A673 (cell line): Measurements from ENCODE around the gene KCNB1. TPM values are rescaled to one million over a fixed set of nuclear protein-coding genes. Genes with fewer than 3 reads are reported as not detected.

Experiments
- BruUV-seq: library from RNA; stranded (reverse); fragments of 400-500 nt; replicated peaks from 2 replicates; lab custom pipeline; 2021; lab: Mats Ljungman, UMichigan
- CTCF ChIA-PET: fragments of 300-600 bp; sonication (Branson Sonifier 250); formaldehyde crosslinking; loops from one replicate; lab custom pipeline; 2022; ENCODE audit warnings: antibody characterized with exemption; lab: Charles Lee
- POLR2A ChIA-PET: fragments of 300-600 bp; sonication (Branson Sonifier 250); formaldehyde crosslinking; loops from one replicate; lab custom pipeline; 2022; ENCODE audit warnings: antibody characterized with exemption; ENCODE audit not compliant: low non-redundant PET; lab: Charles Lee
- DNase-seq: peaks from one replicate; pipeline ENCODE4 v3.0.0-alpha.2; 2015; ENCODE audit warnings: low spot score
- H3K27ac ChIP-seq: fragments of 200-600 bp; sonication (generic); 2 replicates; pipeline ENCODE4 v1.5.1; 2016; ENCODE audit warnings: mixed run types, low read depth, mild to moderate bottlenecking, mixed read lengths, antibody characterized with exemption, low read length; ENCODE audit not compliant: poor library complexity, severe bottlenecking
- H3K27me3 ChIP-seq: fragments of 200-600 bp; sonication (generic); replicated peaks from 2 replicates; pipeline ENCODE4 v1.6.1; 2017; ENCODE audit warnings: mixed run types, low read depth, mild to moderate bottlenecking, mixed read lengths, antibody characterized with exemption, low read length; ENCODE audit not compliant: insufficient read depth, poor library complexity
- H3K36me3 ChIP-seq: fragments of 200-600 bp; sonication (generic); 2 replicates; pipeline ENCODE4 v1.6.1; 2016; ENCODE audit warnings: mixed run types, mild to moderate bottlenecking, mixed read lengths, antibody characterized with exemption, low read length; ENCODE audit not compliant: insufficient read depth, poor library complexity, severe bottlenecking
- H3K4me1 ChIP-seq: fragments of 200-600 bp; sonication (generic); 2 replicates; pipeline ENCODE4 v1.6.1; 2017; ENCODE audit warnings: mixed run types, mild to moderate bottlenecking, mixed read lengths, antibody characterized with exemption, low read length; ENCODE audit not compliant: insufficient read depth, poor library complexity, severe bottlenecking
- H3K4me3 ChIP-seq: fragments of 200-600 bp; sonication (generic); 2 replicates; pipeline ENCODE4 v1.5.1; 2016; ENCODE audit warnings: low read depth, mixed run types, mild to moderate bottlenecking, mixed read lengths, low read length; ENCODE audit not compliant: poor library complexity, severe bottlenecking
- H3K9me3 ChIP-seq: fragments of 200-600 bp; sonication (generic); 2 replicates; pipeline ENCODE4 v1.6.1; 2016; ENCODE audit warnings: mixed run types, low read depth, mild to moderate bottlenecking, mixed read lengths, antibody characterized with exemption, low read length; ENCODE audit not compliant: poor library complexity, severe bottlenecking
- CTCF ChIP-seq: fragments of 300-800, 200-600 bp; sonication (generic); conservative IDR thresholded peaks from 2 replicates; pipeline ENCODE4 v1.5.1; 2017; ENCODE audit warnings: low read depth, mild to moderate bottlenecking, antibody characterized with exemption, low read length, moderate library complexity, mixed read lengths
- EZH2 ChIP-seq: fragments of 200-600 bp; sonication (generic); IDR thresholded peaks from 2 replicates; pipeline ENCODE4 v1.6.1; 2017; ENCODE audit warnings: borderline replicate concordance, low read depth, mild to moderate bottlenecking, mixed read lengths, antibody characterized with exemption, low read length; ENCODE audit not compliant: poor library complexity, severe bottlenecking
- intact Hi-C: fragments of 100-400 bp; cut with micrococcal nuclease; formaldehyde crosslinking; loops from one replicate; pipeline ENCODE4 v1.10.0; 2022; ENCODE audit not compliant: unreplicated experiment
- total RNA-seq: library from RNA; stranded (reverse); gene quantifications from 2 replicates; pipeline ENCODE4 v1.2.3, GENCODE V29; 2021

Gene KCNB1
- total RNA-seq, 1 experiment from 2014 or later, result not detected

GRCh38 chr20:49338061-49338460 is 144.4 kb downstream of the KCNB1 start:
- no peak overlapping the region for H3K4me3 ChIP-seq
- H3K27ac ChIP-seq, result no peak overlapping the region
- CTCF ChIA-PET, result interaction anchor here (1.1 kb wide), 1 partner anchor 146 kb away, joined by 20 read pairs; no protein-coding TSS in a partner anchor
- no peaks in the 10 kb centered on the region for H3K4me1 ChIP-seq
- TF ChIP-seq EZH2 (no peak), CTCF (no peak)
- intact Hi-C loops, result no loop called here
- POLR2A ChIA-PET, result no interaction called here
- no peak for DNase-seq
- H3K36me3 ChIP-seq, result no peaks in the 10 kb centered on the region
- no peaks in the 10 kb centered on the region for H3K27me3 ChIP-seq
- H3K9me3 ChIP-seq, result no peaks in the 10 kb centered on the region
- BruUV-seq, result no TSS peak

- ChIA-PET CTCF (interaction anchor here (1.1 kb wide), 1 partner anchor 147 kb away, joined by 20 read pairs; no protein-coding TSS in a partner anchor), POLR2A (no interaction called here)
- Histone ChIP-seq H3K9me3 (no peaks in the 10 kb centered on the region), H3K36me3 (no peaks in the 10 kb centered on the region), H3K4me3 (no peak overlapping the region), H3K4me1 (no peaks in the 10 kb centered on the region), H3K27ac (no peak overlapping the region), H3K27me3 (no peaks in the 10 kb centered on the region)
- DNase-seq, result no peak
- no TSS peak for BruUV-seq
- intact Hi-C loops, result no loop called here
- no peak for TF ChIP-seq CTCF
- no peak for TF ChIP-seq EZH2
Observed at GRCh38 chr20:49337357-49337756, 145.1 kb downstream of the KCNB1 start.

GRCh38 chr20:49336786-49337185 is 145.7 kb downstream of the KCNB1 start:
- intact Hi-C loops, result no loop called here
- ChIA-PET POLR2A (no interaction called here), CTCF (no interaction called here)
- H3K4me1 ChIP-seq, result no peaks in the 10 kb centered on the region
- H3K36me3 ChIP-seq, result no peaks in the 10 kb centered on the region
- H3K27me3 ChIP-seq, result no peaks in the 10 kb centered on the region
- no peak overlapping the region for H3K27ac ChIP-seq
- H3K9me3 ChIP-seq, result no peaks in the 10 kb centered on the region
- no peak overlapping the region for H3K4me3 ChIP-seq
- no peak for TF ChIP-seq CTCF
- TF ChIP-seq EZH2, result no peak
- no TSS peak for BruUV-seq
- no peak for DNase-seq
